Hepatocyte (in vitro differentiated cells): ENCODE measurements around the gene HDHD5. TPM values are rescaled to one million over a fixed set of nuclear protein-coding genes. Genes with fewer than 3 reads are reported as not detected.

Experiments
- DNase-seq: peaks from one replicate; pipeline ENCODE4 v3.0.0-alpha.2; 2016; ENCODE audit warnings: low spot score
- H2AFZ ChIP-seq: fragments of 200-600 bp; sonication (generic); 2 replicates; pipeline ENCODE4 v1.6.0; 2016; ENCODE audit warnings: antibody characterized with exemption, mild to moderate bottlenecking
- H3K27ac ChIP-seq: fragments of 200-600 bp; sonication (generic); 2 replicates; pipeline ENCODE4 v1.5.1; 2016; ENCODE audit warnings: mild to moderate bottlenecking
- H3K27me3 ChIP-seq: fragments of 200-600 bp; sonication (generic); 2 replicates; pipeline ENCODE4 v1.6.1; 2016
- H3K36me3 ChIP-seq: fragments of 200-600 bp; sonication (generic); replicated peaks from 2 replicates; pipeline ENCODE4 v1.5.1; 2016; ENCODE audit warnings: low read depth; ENCODE audit not compliant: insufficient read depth
- H3K4me1 ChIP-seq: fragments of 200-600 bp; sonication (generic); 2 replicates; pipeline ENCODE4 v1.5.1; 2016; ENCODE audit warnings: mild to moderate bottlenecking, moderate library complexity; ENCODE audit not compliant: insufficient read depth
- H3K4me2 ChIP-seq: fragments of 200-600 bp; sonication (generic); 2 replicates; pipeline ENCODE4 v1.6.0; 2016
- H3K4me3 ChIP-seq: fragments of 200-600 bp; sonication (generic); 2 replicates; pipeline ENCODE4 v1.5.1; 2016; ENCODE audit warnings: mild to moderate bottlenecking
- H3K79me2 ChIP-seq: fragments of 200-600 bp; sonication (generic); 2 replicates; pipeline ENCODE4 v1.6.0; 2017; ENCODE audit warnings: mild to moderate bottlenecking
- H3K9me2 ChIP-seq: fragments of 200-600 bp; sonication (generic); replicated peaks from 2 replicates; pipeline ENCODE4 v1.6.0; 2017; ENCODE audit warnings: mild to moderate bottlenecking; ENCODE audit not compliant: insufficient read depth
- H3K9me3 ChIP-seq: fragments of 200-600 bp; sonication (generic); 2 replicates; pipeline ENCODE4 v1.5.1; 2016; ENCODE audit warnings: low read depth, mild to moderate bottlenecking
- H4K20me1 ChIP-seq: fragments of 200-600 bp; sonication (generic); 2 replicates; pipeline ENCODE4 v1.6.0; 2016; ENCODE audit warnings: mild to moderate bottlenecking; ENCODE audit not compliant: insufficient read depth, poor library complexity, severe bottlenecking
- CTCF ChIP-seq: fragments of 200-600 bp; sonication (generic); IDR thresholded peaks from 2 replicates; pipeline ENCODE4 v1.5.1; 2016; ENCODE audit warnings: antibody characterized with exemption, mild to moderate bottlenecking; ENCODE audit not compliant: poor library complexity
- EZH2 ChIP-seq: fragments of 200-600 bp; sonication (generic); IDR thresholded peaks from 2 replicates; pipeline ENCODE4 v1.6.1; 2016; ENCODE audit warnings: antibody characterized with exemption, mild to moderate bottlenecking, borderline replicate concordance
- polyA plus RNA-seq: library from polyadenylated mRNA; unstranded; fragments of >200 nt; fragmentation: Nextera tagmentation; extraction: Ambion mirVana; gene quantifications from 2 replicates; pipeline ENCODE4 v1.2.1, GENCODE V29; 2016
- total RNA-seq: library from RNA; depleted of rRNA; stranded (reverse); fragments of >200 nt; gene quantifications from 2 replicates; pipeline ENCODE4 v1.2.3, GENCODE V29; 2014

HDHD5 gene
- total and polyA plus RNA-seq, 2 experiments from 2014 or later = 32.9 to 53.2 TPM

DNA sequence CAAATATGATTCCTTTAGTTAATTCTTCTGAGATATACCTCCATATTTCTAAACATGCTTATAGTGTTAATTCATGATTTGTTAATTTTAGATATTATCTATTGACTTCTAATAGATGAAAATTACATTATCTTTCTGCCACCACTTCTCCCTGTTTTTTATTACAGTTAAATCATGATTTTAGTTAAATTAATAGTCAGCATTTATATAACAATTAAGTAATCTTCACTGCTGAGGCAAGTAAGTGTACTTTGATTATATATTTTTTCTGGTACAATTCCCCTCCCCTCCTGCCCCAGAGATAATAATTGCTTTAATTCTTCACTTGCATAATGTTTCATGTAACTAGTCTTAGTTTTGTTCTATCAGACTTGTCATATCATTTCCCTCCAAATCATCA, 68.5 kb downstream of the HDHD5 start:
- H3K4me1 ChIP-seq = peaks cover 6% of the 10 kb centered on the region
- TF ChIP-seq CTCF (no peak), EZH2 (no peak)
- no peak overlapping the region for H3K27ac ChIP-seq
- H3K9me3 ChIP-seq = no peaks in the 10 kb centered on the region
- no peak for DNase-seq
- H3K27me3 ChIP-seq = no peaks in the 10 kb centered on the region
- no peak overlapping the region for H3K4me3 ChIP-seq
- no peak overlapping the region for H3K4me2 ChIP-seq
- H3K36me3 ChIP-seq = no peaks in the 10 kb centered on the region
- no peak overlapping the region for H2AFZ ChIP-seq
- H3K9me2 ChIP-seq = no peaks in the 10 kb centered on the region
- H4K20me1 ChIP-seq = peaks cover 20% of the 10 kb centered on the region
- peaks cover 33% of the 10 kb centered on the region for H3K79me2 ChIP-seq

Other genes starting within 250 kb of the HDHD5 start
- not detected in 2 replicates for gene GAB4, start 151.1 kb downstream of the HDHD5 start, total RNA-seq
- not detected in 2 replicates for gene GAB4, start 151.1 kb downstream of the HDHD5 start, polyA plus RNA-seq
- gene IL17RA, start 74.3 kb downstream of the HDHD5 start, total RNA-seq = 6.6 and 8.4 TPM in 2 replicates
- 13.1 and 14.6 TPM in 2 replicates for gene IL17RA, start 74.3 kb downstream of the HDHD5 start, polyA plus RNA-seq
- 0.50 and 0.76 TPM in 2 replicates for gene TMEM121B, start 37.9 kb downstream of the HDHD5 start, total RNA-seq
- gene TMEM121B, start 37.9 kb downstream of the HDHD5 start, polyA plus RNA-seq = 0.30 TPM in 1 of 2 replicates, not detected in the other
- 12.1 and 17.5 TPM in 2 replicates for gene ADA2, start 60.2 kb upstream of the HDHD5 start, total RNA-seq
- gene ADA2, start 60.2 kb upstream of the HDHD5 start, polyA plus RNA-seq = 13.8 and 14.1 TPM in 2 replicates
- gene CECR2, start 210.2 kb upstream of the HDHD5 start, total RNA-seq = 3.3 and 3.6 TPM in 2 replicates
- 1.2 and 2.2 TPM in 2 replicates for gene CECR2, start 210.2 kb upstream of the HDHD5 start, polyA plus RNA-seq